HUDEP-2 (cell line): ENCODE measurements around the gene DSC2.
"Not testable (repeated sequence)": the region's sequence is repeated elsewhere in the genome, so short reads cannot be mapped to it uniquely, and the experiment has no call there.

Experiments
- DNase-seq, 76 experiments: peaks; one replicate each; lab custom pipeline; 2025; ENCODE audit not compliant: unreplicated experiment in 76 of 76; lab: John Stamatoyannopoulos, UW

Gene DSC2

GRCh38 chr18:31102025-31102684 lies at the start of gene DSC2:
TSS of gene DSC2 (minus strand) at chr18:31102421. CDS start at chr18:31101971, 450 bp downstream.
- DNase-seq, result no peak

- no peak for DNase-seq
These were observed 47.1 kb upstream of the DSC2 start for GRCh38 chr18:31149351-31149750.

GRCh38 chr18:31148600-31148999 lies 46.4 kb upstream of the DSC2 start:
- no peak for DNase-seq

- no peak for DNase-seq
These were observed 44.6 kb upstream of the DSC2 start for GRCh38 chr18:31146809-31147208.

- no peak for DNase-seq
These were observed 40.8 kb upstream of the DSC2 start for GRCh38 chr18:31143025-31143424.

- no peak for DNase-seq
These were observed 36.5 kb upstream of the DSC2 start for GRCh38 chr18:31138709-31139108.

GRCh38 chr18:31134988-31135529 lies 32.8 kb upstream of the DSC2 start:
- DNase-seq, result no peak

GRCh38 chr18:31129398-31130115 lies 27.3 kb upstream of the DSC2 start:
- no peak for DNase-seq

GRCh38 chr18:31125878-31126277 lies 23.7 kb upstream of the DSC2 start:
- no peak for DNase-seq

GRCh38 chr18:31123125-31123524 lies 20.9 kb upstream of the DSC2 start:
- not testable (repeated sequence) for DNase-seq

- DNase-seq, result no peak
These were observed 18.4 kb upstream of the DSC2 start for GRCh38 chr18:31120594-31120993.

GRCh38 chr18:31116853-31117595 lies 14.8 kb upstream of the DSC2 start:
- no peak for DNase-seq

- DNase-seq, result no peak
These were observed 10.6 kb upstream of the DSC2 start for GRCh38 chr18:31112804-31113203.

- no peak for DNase-seq
These were observed 3.5 kb upstream of the DSC2 start for GRCh38 chr18:31105733-31106132.

GRCh38 chr18:31104444-31104843 lies 2.2 kb upstream of the DSC2 start:
- no peak for DNase-seq

- DNase-seq, result no peak
These were observed 1.2 kb upstream of the DSC2 start for GRCh38 chr18:31103423-31103822.

- DNase-seq, result no peak
These were observed 720 bp upstream of the DSC2 start for GRCh38 chr18:31102941-31103340.

GRCh38 chr18:31101183-31102024 lies 817 bp downstream of the DSC2 start:
- DNase-seq, result no peak

GRCh38 chr18:31100436-31101182 lies 1.6 kb downstream of the DSC2 start:
- DNase-seq, result no peak
